WI38 (cell line): ENCODE data around the gene COA6.
"Not testable (repeated sequence)": the region's sequence is repeated elsewhere in the genome, so short reads cannot be mapped to it uniquely, and the experiment has no call there.

Experiments used
- H3K4me3 ChIP-seq: 2 replicates; pipeline ENCODE4 v1.5.1; 2011; ENCODE audit warnings: low read depth, mild to moderate bottlenecking, control low read depth, low read length
- TF ChIP-seq, protein P1 (sequence below): IDR thresholded peaks from 2 replicates; pipeline ENCODE4 v1.5.1; 2012; ENCODE audit warnings: low read depth, mild to moderate bottlenecking, control low read depth, low read length

The COA6 gene

DNA sequence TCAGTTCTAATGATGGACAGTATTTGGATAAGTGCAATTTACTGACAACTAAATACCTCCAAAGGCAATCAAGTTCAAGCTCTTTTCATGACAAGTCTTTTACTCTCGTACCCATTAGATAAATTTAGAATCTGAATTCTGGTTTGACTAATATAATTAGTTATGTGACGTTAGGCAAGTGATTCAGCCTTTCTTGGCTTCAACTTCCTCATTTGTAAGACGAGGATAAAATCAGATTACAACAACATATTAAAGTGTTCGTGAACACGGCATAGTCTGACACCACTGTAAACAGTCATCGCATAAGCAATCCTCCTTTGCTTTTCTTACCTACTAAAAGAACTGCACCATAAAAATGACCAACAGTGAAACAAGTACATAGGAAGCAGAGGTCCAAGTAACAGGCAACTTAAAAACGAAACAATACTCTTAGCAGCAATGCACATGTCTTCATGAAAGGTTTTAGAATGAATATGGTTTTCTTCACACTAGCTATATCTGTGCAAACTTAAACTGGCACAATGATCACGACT lies 25.7 kb downstream of the COA6 start:
- TF ChIP-seq, protein P1, sequence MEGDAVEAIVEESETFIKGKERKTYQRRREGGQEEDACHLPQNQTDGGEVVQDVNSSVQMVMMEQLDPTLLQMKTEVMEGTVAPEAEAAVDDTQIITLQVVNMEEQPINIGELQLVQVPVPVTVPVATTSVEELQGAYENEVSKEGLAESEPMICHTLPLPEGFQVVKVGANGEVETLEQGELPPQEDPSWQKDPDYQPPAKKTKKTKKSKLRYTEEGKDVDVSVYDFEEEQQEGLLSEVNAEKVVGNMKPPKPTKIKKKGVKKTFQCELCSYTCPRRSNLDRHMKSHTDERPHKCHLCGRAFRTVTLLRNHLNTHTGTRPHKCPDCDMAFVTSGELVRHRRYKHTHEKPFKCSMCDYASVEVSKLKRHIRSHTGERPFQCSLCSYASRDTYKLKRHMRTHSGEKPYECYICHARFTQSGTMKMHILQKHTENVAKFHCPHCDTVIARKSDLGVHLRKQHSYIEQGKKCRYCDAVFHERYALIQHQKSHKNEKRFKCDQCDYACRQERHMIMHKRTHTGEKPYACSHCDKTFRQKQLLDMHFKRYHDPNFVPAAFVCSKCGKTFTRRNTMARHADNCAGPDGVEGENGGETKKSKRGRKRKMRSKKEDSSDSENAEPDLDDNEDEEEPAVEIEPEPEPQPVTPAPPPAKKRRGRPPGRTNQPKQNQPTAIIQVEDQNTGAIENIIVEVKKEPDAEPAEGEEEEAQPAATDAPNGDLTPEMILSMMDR, result no peak
- no peak overlapping the region for H3K4me3 ChIP-seq

DNA sequence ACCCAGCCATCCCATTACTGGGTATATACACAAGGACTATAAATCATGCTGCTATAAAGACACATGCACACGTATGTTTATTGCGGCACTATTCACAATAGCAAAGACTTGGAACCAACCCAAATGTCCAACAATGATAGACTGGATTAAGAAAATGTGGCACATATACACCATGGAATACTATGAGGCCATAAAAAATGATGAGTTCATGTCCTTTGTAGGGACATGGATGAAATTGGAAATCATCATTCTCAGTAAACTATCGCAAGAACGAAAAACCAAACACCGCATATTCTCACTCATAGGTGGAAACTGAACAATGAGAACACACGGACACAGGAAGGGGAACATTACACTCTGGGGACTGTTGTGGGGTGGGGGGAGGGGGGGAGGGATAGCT lies 26.3 kb downstream of the COA6 start:
- H3K4me3 ChIP-seq, result not testable (repeated sequence)

DNA sequence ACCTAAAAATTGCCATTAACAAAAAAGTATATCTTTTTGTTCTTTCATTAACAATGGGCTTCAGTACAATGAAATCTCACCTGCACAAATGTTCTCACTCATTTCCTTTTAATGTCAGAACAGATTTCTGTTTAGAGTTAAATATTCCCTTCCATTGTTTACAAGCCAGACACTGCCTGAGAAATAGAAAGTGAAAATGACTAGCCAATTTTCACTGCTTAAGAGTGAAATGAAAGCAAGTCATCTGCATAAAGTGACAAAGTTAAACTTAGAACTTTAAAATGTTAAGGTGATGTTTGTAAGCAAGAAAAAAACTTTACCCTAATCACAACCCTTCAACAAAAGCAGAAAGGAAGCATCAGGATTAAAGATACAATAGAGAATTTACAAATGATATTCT lies 27.5 kb downstream of the COA6 start:
- TF ChIP-seq, protein P1, result no peak
- no peak overlapping the region for H3K4me3 ChIP-seq

DNA sequence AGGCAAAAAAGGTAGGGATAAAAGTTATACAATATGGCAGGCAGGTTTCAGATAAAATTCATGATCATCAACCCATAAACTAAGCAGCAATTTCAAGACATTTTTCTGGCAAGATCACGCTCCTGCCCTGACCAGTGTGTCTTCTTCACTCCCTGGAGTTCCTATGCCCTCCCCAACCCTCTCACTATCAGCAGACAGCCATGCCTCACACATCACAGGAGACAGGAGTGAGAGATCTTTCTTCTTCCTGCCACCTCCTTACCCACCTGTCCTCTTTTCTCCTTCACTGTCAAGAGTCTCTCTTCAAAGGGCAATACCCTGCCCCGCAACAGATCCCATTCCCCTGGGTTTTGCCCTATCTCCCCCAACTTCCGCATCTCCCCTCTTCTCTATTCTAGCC lies 28.4 kb downstream of the COA6 start:
- TF ChIP-seq, protein P1, result no peak
- no peak overlapping the region for H3K4me3 ChIP-seq

DNA sequence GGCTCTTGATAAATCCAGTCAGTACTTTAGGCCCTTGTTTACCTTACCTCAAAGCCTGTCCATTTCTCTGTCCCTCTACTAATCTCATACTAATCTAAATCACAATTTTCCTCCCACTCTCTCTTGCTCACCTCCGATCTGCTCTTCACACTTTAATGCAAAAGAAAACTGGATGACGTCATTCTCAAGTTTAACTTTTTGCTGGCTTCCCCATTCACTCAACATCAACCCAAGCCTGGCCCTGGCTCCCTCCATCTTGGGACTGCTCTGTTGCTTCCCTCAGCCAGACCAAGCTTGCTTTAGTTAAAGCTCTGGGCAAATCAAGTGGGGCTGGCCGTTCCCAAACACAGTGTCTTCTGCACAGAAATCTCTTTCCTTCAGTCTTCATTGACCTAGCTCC lies 29.7 kb downstream of the COA6 start:
- TF ChIP-seq, protein P1, result no peak
- H3K4me3 ChIP-seq, result no peak overlapping the region

DNA sequence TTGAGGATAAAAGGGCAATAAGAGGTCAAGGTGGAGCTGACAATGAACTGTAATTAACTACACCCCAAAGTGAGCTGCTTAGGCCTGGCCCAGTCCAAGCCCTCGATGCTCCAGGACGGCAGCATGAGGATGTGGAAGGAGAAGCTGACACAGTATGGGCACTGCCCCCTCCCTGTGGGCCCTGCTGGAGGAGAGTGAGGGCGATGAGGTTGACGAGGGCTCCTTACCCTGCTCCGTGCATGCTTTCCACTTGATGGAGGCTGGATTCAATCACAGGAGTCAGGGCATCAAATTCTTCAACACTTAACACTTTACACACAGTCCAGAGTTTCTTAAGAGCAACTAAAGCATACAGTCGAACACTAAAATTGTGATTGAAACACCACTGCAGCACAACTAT lies 32.4 kb downstream of the COA6 start:
- TF ChIP-seq, protein P1, result no peak
- H3K4me3 ChIP-seq, result no peak overlapping the region

DNA sequence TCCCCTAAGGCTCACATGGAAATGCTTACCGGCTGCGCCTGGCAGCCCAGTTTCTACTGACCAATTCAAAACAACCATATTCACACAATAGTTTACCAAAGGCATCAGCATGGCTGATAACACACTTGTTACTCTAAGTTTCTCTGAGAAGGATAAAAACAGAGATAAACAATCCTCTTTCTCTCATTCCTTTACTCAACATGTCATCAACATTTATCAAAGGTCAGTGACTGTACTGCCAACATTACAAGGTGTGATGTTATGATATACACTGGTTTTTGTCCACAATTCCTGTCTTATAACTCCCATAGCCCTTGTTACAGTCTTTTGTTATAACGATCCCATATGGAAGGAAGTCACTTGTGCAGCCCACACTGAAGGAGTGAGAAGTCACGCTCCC lies 33.6 kb downstream of the COA6 start:
- no peak overlapping the region for H3K4me3 ChIP-seq
- TF ChIP-seq, protein P1, result no peak

DNA sequence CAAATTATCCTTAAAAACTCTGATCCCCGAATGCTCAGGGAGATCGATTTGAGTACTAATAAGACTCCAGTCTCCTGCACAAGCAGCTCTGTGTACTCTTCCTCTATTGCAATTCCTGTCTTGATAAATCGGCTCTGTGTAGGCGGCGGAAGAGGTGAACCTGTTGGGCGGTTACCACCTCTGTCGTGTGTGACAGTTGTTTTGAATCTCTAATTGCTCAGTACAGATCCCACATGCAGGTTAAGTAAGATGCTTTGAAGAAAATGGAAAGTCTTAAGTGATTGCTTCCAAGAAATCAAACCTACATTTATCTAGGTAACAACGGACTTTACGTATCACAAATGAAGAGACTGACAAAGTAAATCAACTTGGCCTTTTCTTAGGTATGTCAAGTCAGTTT lies 35.5 kb downstream of the COA6 start:
- H3K4me3 ChIP-seq, result no peak overlapping the region
- TF ChIP-seq, protein P1, result no peak
